CD4-positive, alpha-beta T cell treated with Interleukin-17A for 4 hours (primary cell): ENCODE data around the gene YY2.

Experiments
- DNase-seq: peaks from one replicate; pipeline ENCODE4 v3.0.0-alpha.2; 2020; ENCODE audit warnings: mixed read lengths

Gene YY2

GRCh38 chrX:21875013-21875412, 19.2 kb downstream of the YY2 start:
- DNase-seq: no peak

- DNase-seq: no peak
Measured at GRCh38 chrX:21881881-21882574, 26.2 kb downstream of the YY2 start.

- DNase-seq: no peak
Measured at GRCh38 chrX:21883258-21883657, 27.5 kb downstream of the YY2 start.

- DNase-seq: no peak
Measured at GRCh38 chrX:21885568-21885967, 29.8 kb downstream of the YY2 start.

- no peak for DNase-seq
Measured at GRCh38 chrX:21905313-21905712, 49.5 kb downstream of the YY2 start.

GRCh38 chrX:21905953-21906352, 50.2 kb downstream of the YY2 start:
- DNase-seq: no peak

GRCh38 chrX:21907260-21907659, 51.5 kb downstream of the YY2 start:
- no peak for DNase-seq
